ENCODE results near the gene ZYG11A. TPM values are rescaled to one million over a fixed set of nuclear protein-coding genes. Genes with fewer than 3 reads are reported as not detected.

Gene ZYG11A
- total and polyA plus RNA-seq, 2 donors (not counting 1 experiment from before 2014, with no cell fraction given): 0.28 to 0.50 TPM

DNA sequence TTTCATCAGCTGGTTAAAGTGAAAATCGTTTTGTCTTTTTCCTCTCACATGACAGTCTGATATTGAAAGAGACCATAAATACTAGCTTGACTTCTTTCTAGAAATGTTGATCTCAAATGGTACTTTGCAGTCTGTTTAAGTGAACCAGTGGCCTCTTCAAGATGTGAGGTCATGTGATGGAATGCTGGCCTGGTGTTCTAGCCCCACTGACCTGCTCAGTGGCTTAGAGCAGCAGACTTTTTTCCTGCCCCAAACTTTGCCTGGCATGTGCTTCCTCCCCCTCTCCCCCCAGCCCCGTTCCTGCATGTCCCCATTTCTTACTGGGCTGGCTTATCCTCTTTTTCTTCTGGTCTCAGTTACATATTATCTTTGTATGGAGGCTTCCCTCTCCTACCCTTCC lies 34.3 kb downstream of the ZYG11A start:
- no peaks in the 10 kb centered on the region for H3K4me1 ChIP-seq (ENCODE audit: control insufficient read depth, extremely low read depth, insufficient read depth, low read length)
- no peaks in the 10 kb centered on the region for H3K36me3 ChIP-seq (ENCODE audit: control insufficient read depth, insufficient read depth, low read length)
- no peaks in the 10 kb centered on the region for H3K79me2 ChIP-seq (ENCODE audit: control insufficient read depth, insufficient read depth, low read length)
- no peak overlapping the region for H3K9ac ChIP-seq (ENCODE audit: insufficient read depth, low read length)
- H3K27ac ChIP-seq (ENCODE audit: insufficient read depth, low read length): no peak overlapping the region
- no peaks in the 10 kb centered on the region for H3K27me3 ChIP-seq (ENCODE audit: control insufficient read depth, insufficient read depth, low read length)
- H3K4me3 ChIP-seq (replicated peaks in 1 of 4; ENCODE audit: control extremely low read depth in 1 of 4, insufficient read depth in 1 of 4, low read depth in 3 of 4, low read length in 4 of 4): no peak overlapping the region
- H3K9me3 ChIP-seq (ENCODE audit: control insufficient read depth, insufficient read depth, low read depth, low read length): no peaks in the 10 kb centered on the region
- H2AFZ ChIP-seq (ENCODE audit: low read length): no peak overlapping the region
- H4K20me1 ChIP-seq (ENCODE audit: control insufficient read depth, extremely low read depth, insufficient read depth, low read length): no peaks in the 10 kb centered on the region
- no peak for DNase-seq (ENCODE audit: low read depth in 2 of 2)
- no peak for TF ChIP-seq EZH2 (IDR thresholded peaks at IDR 0.05; ENCODE audit: low read length, missing control alignments)
- TF ChIP-seq, protein P1, sequence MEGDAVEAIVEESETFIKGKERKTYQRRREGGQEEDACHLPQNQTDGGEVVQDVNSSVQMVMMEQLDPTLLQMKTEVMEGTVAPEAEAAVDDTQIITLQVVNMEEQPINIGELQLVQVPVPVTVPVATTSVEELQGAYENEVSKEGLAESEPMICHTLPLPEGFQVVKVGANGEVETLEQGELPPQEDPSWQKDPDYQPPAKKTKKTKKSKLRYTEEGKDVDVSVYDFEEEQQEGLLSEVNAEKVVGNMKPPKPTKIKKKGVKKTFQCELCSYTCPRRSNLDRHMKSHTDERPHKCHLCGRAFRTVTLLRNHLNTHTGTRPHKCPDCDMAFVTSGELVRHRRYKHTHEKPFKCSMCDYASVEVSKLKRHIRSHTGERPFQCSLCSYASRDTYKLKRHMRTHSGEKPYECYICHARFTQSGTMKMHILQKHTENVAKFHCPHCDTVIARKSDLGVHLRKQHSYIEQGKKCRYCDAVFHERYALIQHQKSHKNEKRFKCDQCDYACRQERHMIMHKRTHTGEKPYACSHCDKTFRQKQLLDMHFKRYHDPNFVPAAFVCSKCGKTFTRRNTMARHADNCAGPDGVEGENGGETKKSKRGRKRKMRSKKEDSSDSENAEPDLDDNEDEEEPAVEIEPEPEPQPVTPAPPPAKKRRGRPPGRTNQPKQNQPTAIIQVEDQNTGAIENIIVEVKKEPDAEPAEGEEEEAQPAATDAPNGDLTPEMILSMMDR (conservative IDR thresholded peaks at IDR 0.05 in 1 of 2, IDR thresholded peaks at IDR 0.05 in 1 of 2; ENCODE audit: low read depth in 1 of 2, low read length in 2 of 2): no peak
- H3K4me2 ChIP-seq (ENCODE audit: extremely low read depth, insufficient read depth, low read length): no peak overlapping the region

DNA sequence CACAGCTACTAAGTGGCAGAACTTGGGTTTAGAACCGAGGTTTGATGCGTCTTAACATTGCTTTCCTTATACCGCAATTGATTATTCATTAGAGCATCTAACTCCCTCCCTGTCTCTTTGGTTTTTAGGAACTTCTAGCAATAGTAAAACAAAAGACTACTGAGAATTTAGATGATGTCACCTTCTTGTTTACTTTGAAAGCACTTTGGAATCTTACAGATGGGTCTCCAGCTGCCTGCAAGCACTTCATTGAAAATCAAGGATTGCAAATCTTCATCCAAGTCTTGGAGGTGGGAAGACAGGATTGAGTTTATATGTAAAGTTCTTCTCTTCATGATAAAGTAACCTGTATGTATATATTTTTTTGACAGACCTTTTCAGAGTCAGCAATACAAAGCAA lies 35.0 kb downstream of the ZYG11A start:
- no peak overlapping the region for H3K4me2 ChIP-seq (ENCODE audit: extremely low read depth, insufficient read depth, low read length)
- TF ChIP-seq, protein P1 (conservative IDR thresholded peaks at IDR 0.05 in 1 of 2, IDR thresholded peaks at IDR 0.05 in 1 of 2; ENCODE audit: low read depth in 1 of 2, low read length in 2 of 2): no peak
- H3K4me1 ChIP-seq (ENCODE audit: control insufficient read depth, extremely low read depth, insufficient read depth, low read length): no peaks in the 10 kb centered on the region
- H3K27ac ChIP-seq (ENCODE audit: insufficient read depth, low read length): no peak overlapping the region
- H4K20me1 ChIP-seq (ENCODE audit: control insufficient read depth, extremely low read depth, insufficient read depth, low read length): no peaks in the 10 kb centered on the region
- H3K36me3 ChIP-seq (ENCODE audit: control insufficient read depth, insufficient read depth, low read length): no peaks in the 10 kb centered on the region
- H3K27me3 ChIP-seq (ENCODE audit: control insufficient read depth, insufficient read depth, low read length): no peaks in the 10 kb centered on the region
- no peak overlapping the region for H3K9ac ChIP-seq (ENCODE audit: insufficient read depth, low read length)
- no peak overlapping the region for H2AFZ ChIP-seq (ENCODE audit: low read length)
- no peak overlapping the region for H3K4me3 ChIP-seq (replicated peaks in 1 of 4; ENCODE audit: control extremely low read depth in 1 of 4, insufficient read depth in 1 of 4, low read depth in 3 of 4, low read length in 4 of 4)
- H3K9me3 ChIP-seq (ENCODE audit: control insufficient read depth, insufficient read depth, low read depth, low read length): no peaks in the 10 kb centered on the region
- peak; percentile 26 to 29 for DNase-seq (ENCODE audit: low read depth in 2 of 2)
- no peaks in the 10 kb centered on the region for H3K79me2 ChIP-seq (ENCODE audit: control insufficient read depth, insufficient read depth, low read length)

DNA sequence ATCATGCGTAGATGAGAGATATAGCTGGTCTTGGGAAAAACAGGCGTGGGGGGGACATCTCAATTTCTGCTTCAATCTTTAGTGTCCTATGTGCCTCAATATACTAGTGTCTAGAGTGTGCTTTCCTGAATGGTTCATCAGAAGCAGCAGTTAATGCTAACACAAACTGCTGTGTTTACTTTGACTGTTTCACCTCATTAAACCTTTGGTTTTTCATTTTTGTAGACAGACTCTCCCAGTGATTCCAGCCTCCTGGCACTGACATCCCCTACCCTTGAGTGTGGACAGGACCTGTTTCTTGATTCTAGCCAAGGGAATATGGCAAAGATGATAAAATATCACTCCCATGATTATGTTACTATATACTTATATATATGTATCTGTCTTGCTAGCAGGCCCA lies 37.6 kb downstream of the ZYG11A start:
- H3K9ac ChIP-seq (ENCODE audit: insufficient read depth, low read length): no peak overlapping the region
- no peak overlapping the region for H3K27ac ChIP-seq (ENCODE audit: insufficient read depth, low read length)
- no peaks in the 10 kb centered on the region for H3K79me2 ChIP-seq (ENCODE audit: control insufficient read depth, insufficient read depth, low read length)
- H3K4me3 ChIP-seq (replicated peaks in 1 of 4; ENCODE audit: control extremely low read depth in 1 of 4, insufficient read depth in 1 of 4, low read depth in 3 of 4, low read length in 4 of 4): no peak overlapping the region
- no peak overlapping the region for H2AFZ ChIP-seq (ENCODE audit: low read length)
- H3K4me2 ChIP-seq (ENCODE audit: extremely low read depth, insufficient read depth, low read length): no peak overlapping the region
- H3K36me3 ChIP-seq (ENCODE audit: control insufficient read depth, insufficient read depth, low read length): no peaks in the 10 kb centered on the region
- H4K20me1 ChIP-seq (ENCODE audit: control insufficient read depth, extremely low read depth, insufficient read depth, low read length): no peaks in the 10 kb centered on the region
- DNase-seq (ENCODE audit: low read depth in 2 of 2): no peak
- H3K9me3 ChIP-seq (ENCODE audit: control insufficient read depth, insufficient read depth, low read depth, low read length): no peaks in the 10 kb centered on the region
- H3K4me1 ChIP-seq (ENCODE audit: control insufficient read depth, extremely low read depth, insufficient read depth, low read length): no peaks in the 10 kb centered on the region
- no peak for TF ChIP-seq EZH2 (IDR thresholded peaks at IDR 0.05; ENCODE audit: low read length, missing control alignments)
- TF ChIP-seq, protein P1 (conservative IDR thresholded peaks at IDR 0.05 in 1 of 2, IDR thresholded peaks at IDR 0.05 in 1 of 2; ENCODE audit: low read depth in 1 of 2, low read length in 2 of 2): no peak
- H3K27me3 ChIP-seq (ENCODE audit: control insufficient read depth, insufficient read depth, low read length): no peaks in the 10 kb centered on the region
